Endometrial microvascular endothelial cells (primary cell): Measurements from ENCODE around the gene KLHL18. TPM values are rescaled to one million over a fixed set of nuclear protein-coding genes. Genes with fewer than 3 reads are reported as not detected.

Experiments used
- in situ Hi-C: cut with HindIII; loops from 2 replicates; pipeline ENCODE4 v1.10.0; 2017; ENCODE audit warnings: low sequenced_read_pairs, low pct_unique_long_range_greater_than_20kb; ENCODE audit errors: inconsistent ontology term
- total RNA-seq: library from RNA; depleted of rRNA; stranded (reverse); fragments of >200 nt; gene quantifications from one replicate; pipeline ENCODE4 v1.2.3, GENCODE V29; 2015; ENCODE audit errors: inconsistent ontology term

Gene KLHL18
- total RNA-seq, 1 donor from 2014 or later, result 37.4 TPM

DNA sequence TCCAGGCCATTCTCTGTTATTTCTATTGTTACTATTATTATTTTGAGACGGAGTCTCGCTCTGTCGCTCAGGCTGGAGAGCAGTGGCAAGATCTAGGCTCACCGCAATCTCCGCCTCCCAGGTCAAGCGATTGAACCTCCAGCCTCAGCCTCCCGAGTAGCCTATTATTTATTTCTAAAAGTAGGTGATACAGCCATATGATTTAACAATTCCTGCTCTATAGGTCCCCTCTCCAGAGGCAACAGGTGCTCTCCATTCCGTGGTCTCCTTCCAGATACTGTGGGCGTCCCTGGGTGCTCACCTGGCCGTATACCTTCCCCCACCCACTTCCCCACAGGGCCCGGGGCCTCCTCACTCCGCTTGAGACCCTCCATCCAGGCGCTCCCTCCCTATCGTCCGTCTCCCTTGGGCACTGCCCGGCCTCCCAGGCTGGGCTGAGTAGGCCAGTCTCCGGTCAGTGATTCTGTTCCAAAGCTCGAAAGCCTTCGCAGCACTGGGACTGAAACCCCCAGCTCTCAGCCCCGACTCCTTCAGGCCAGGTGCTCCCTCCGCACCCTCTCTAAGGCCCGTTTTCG, 97.4 kb downstream of the KLHL18 start:
- in situ Hi-C loops, result no loop called here

DNA sequence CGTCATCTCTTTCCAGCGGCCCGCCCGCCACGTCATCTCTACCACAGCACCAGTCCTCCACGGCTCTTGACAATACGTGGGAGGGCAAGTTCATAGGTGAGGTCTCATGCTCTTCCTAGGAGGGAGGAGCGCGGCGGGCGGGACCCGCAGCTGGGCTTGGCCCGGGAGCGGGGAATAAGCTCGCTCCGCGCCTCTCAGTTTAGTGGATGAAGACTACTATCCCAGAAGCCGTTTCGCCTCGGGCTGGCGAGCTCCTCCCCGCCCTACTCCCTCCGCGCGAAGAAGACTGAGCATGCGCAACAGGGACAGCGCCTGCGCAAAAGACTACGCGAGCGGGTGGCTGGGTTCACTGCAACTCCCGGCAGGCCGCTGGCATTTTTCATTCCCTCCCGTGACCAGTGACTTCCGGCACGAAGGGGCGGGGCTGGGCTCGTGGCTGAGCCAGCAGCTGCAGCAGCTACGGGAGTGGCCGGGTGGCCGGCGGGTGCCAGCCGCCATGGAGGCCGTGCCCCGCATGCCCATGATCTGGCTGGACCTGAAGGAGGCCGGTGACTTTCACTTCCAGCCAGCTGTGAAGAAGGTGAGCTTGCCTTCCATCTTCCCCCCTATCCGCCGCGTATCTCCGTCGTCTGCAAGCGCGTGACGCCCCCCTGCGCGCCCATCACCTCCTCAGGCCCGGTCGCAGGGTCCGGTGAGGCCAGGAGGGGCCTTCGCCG, 98.0 kb downstream of the KLHL18 start, which contains the start of gene PTPN23:
Gene PTPN23 (plus strand): TSS at position 421 of the 716 bp plus-strand sequence. CDS start 76 bp downstream, at position 497.
- in situ Hi-C loops, result no loop called here

GRCh38 chr3:47381317-47382157, 98.8 kb downstream of the KLHL18 start:
- in situ Hi-C loops, result no loop called here

- in situ Hi-C loops, result no loop called here
Measured at GRCh38 chr3:47384425-47384824, 101.7 kb downstream of the KLHL18 start.

GRCh38 chr3:47385007-47385406, 102.3 kb downstream of the KLHL18 start:
- in situ Hi-C loops, result no loop called here

GRCh38 chr3:47385796-47386195, 103.1 kb downstream of the KLHL18 start:
- in situ Hi-C loops, result no loop called here

- in situ Hi-C loops, result no loop called here
Measured at GRCh38 chr3:47392933-47393332, 110.2 kb downstream of the KLHL18 start.

- in situ Hi-C loops, result no loop called here
Measured at GRCh38 chr3:47394140-47394870, 111.6 kb downstream of the KLHL18 start.

DNA sequence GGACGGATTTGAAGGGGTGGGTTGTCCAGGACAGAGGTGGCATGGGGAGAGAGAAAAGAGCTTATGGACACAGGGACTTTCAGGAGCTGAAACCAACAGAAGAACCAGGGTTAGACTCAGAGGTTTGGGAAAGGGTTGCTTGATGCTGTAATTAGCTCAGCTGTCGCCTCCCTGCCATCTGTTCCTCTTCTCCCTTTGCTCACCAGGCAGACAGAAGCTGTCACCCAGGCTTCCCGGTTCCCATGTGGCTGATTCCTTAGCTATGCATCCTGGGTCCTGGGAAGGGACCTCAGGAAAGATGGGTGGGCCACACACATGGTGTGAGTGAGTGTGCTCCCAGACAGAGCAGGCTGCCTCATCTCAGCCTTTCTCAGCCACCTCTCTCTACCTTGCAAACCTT, 112.1 kb downstream of the KLHL18 start:
- in situ Hi-C loops, result no loop called here

Other genes with a start within 250 kb of the KLHL18 start
- gene SETD2, start 118.8 kb upstream of the KLHL18 start, total RNA-seq, result 21.4 TPM
- 16.6 TPM for gene KIF9, start 145 bp upstream of the KLHL18 start, total RNA-seq
- gene PTPN23, start 98.1 kb downstream of the KLHL18 start, total RNA-seq, result 21.6 TPM
- gene SCAP, start 193.0 kb downstream of the KLHL18 start, total RNA-seq, result 55.8 TPM
- gene ELP6, start 230.8 kb downstream of the KLHL18 start, total RNA-seq, result 37.1 TPM